ENCODE measurements around the gene PI3.

- TF ChIP-seq POLR2AphosphoS5 (IDR thresholded peaks at IDR 0.05; ENCODE audit: low read depth, low read length) (no peak), TAF1 (IDR thresholded peaks at IDR 0.05; ENCODE audit: low read depth, low read length) (no peak), POLR2A (IDR thresholded peaks at IDR 0.05; ENCODE audit: low read depth, low read length) (no peak), POU2F2 (IDR thresholded peaks at IDR 0.05; ENCODE audit: low read depth, low read length) (no peak), PAX5 (IDR thresholded peaks at IDR 0.05; ENCODE audit: insufficient read depth, low read length, severe bottlenecking) (no peak), SPI1 (IDR thresholded peaks at IDR 0.05; ENCODE audit: low read depth, low read length) (no peak)
These were observed 20.9 kb upstream of the PI3 start for GRCh38 chr20:45153752-45154151.
